A549 treated with Hydrocortisone at 1 μM for 4 hours (cell line): ENCODE measurements around the gene FAM217A. TPM values are rescaled to one million over a fixed set of nuclear protein-coding genes. Genes with fewer than 3 reads are reported as not detected.

ENCODE experiments used
- total RNA-seq: library from RNA; stranded (reverse); fragments of 200-300 nt; extraction: Qiagen RNA extraction; gene quantifications from 5 replicates; pipeline ENCODE4 v1.2.3, GENCODE V29; 2022

FAM217A gene, protein sequence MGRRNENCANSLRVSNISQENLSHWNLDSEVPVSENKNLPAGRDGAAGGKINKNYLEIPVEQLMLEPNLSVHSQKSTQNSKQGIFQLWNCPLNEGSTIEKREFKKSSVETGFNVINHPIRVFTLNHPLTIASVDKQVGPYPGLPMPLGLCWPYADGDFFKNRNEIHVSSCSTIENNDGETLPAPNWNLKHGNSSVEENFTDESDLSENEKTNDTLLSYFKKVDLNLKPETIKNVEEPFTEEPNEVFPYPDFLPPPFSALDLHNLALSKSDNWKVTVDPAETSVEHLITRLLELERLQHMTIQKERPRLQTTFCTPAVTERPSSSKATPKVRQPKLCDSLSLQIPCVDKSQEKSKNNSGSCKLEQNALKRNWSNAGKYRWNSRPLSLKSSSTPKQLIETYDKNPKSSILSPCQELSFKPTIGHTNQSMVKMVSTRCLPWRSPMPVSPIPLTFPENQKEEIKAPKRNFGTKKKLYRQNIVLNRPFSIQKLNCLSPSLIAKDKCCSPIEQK
- total RNA-seq: not detected in 5 replicates

DNA sequence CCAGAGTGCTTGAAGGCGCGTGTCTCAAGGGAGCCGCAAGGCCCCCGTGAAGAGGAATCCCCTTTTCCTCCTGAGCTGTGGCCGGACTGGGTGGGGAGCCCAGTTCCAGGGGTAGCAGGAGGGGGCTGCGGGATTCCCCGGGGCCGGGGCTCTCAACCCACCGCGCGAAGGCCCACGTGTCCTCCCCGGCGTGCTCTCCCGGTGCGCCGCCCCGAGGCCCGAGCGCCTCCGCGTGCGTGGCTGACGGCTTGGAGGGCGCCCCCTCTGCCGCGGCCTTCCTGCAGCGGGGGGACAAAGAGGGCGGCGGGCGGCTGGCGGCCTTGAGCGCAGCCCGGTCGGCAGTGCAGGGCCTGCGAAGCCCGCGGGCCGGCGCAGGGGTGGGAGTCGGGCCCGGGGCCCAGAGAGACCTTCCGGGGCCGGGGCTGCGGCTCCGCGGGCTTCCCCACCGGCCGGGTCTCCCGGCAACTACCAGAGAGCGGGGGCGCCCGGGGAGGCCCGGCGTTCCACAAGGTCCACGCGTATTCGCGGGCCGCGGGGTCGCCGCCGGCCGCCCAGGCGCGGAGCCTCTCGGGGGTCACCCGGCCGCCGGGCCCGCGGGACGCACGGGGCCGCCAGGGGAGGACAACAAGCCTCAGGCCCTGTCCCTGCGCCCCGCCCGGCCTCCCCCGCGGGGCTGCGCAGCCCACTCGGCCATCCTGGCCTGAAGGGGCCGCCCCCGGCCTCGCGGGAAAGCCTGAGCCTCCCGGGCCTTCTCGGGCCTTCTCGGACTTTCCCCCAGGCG, at the start of gene FAM217A:
Gene FAM217A (minus strand): TSS at position 447 of the 781 bp plus-strand sequence. CDS start 1,723 bp downstream, outside the sequence.

Other genes with a start within 250 kb of the FAM217A start
- 4.9 to 6.3 TPM (median 6.0 TPM) in 5 replicates for gene FAM50B, start 229.8 kb downstream of the FAM217A start, total RNA-seq
- 45.0 to 66.1 TPM (median 46.0 TPM) in 5 replicates for gene ECI2, start 56.4 kb upstream of the FAM217A start, total RNA-seq